NCI-H2107 (cell line): Measurements from ENCODE around the gene TNIK.
"Not testable (repeated sequence)": the region's sequence is repeated elsewhere in the genome, so short reads cannot be mapped to it uniquely, and the experiment has no call there.

Experiments used
- DNase-seq: peaks from one replicate; lab custom pipeline; 2025; lab: John Stamatoyannopoulos, UW

The TNIK gene

GRCh38 chr3:171445620-171446204 lies 14.5 kb downstream of the TNIK start:
- no peak for DNase-seq

- no peak for DNase-seq
Observed at GRCh38 chr3:171444001-171444690, 16.1 kb downstream of the TNIK start.

- no peak for DNase-seq
Observed at GRCh38 chr3:171443211-171443957, 16.8 kb downstream of the TNIK start.

- DNase-seq: no peak
Observed at GRCh38 chr3:171442184-171442583, 18.0 kb downstream of the TNIK start.

GRCh38 chr3:171441381-171441780 lies 18.8 kb downstream of the TNIK start:
- no peak for DNase-seq

- DNase-seq: no peak
Observed at GRCh38 chr3:171439996-171440395, 20.2 kb downstream of the TNIK start.

- DNase-seq: no peak
Observed at GRCh38 chr3:171437115-171437756, 23.0 kb downstream of the TNIK start.

- no peak for DNase-seq
Observed at GRCh38 chr3:171436380-171436779, 23.8 kb downstream of the TNIK start.

- no peak for DNase-seq
Observed at GRCh38 chr3:171435757-171436156, 24.4 kb downstream of the TNIK start.

GRCh38 chr3:171435143-171435542 lies 25.1 kb downstream of the TNIK start:
- DNase-seq: no peak

- no peak for DNase-seq
Observed at GRCh38 chr3:171432548-171432947, 27.7 kb downstream of the TNIK start.

GRCh38 chr3:171431550-171431949 lies 28.7 kb downstream of the TNIK start:
- no peak for DNase-seq

- no peak for DNase-seq
Observed at GRCh38 chr3:171430530-171430929, 29.7 kb downstream of the TNIK start.

GRCh38 chr3:171429635-171430034 lies 30.6 kb downstream of the TNIK start:
- DNase-seq: no peak

- DNase-seq: no peak
Observed at GRCh38 chr3:171428892-171429291, 31.3 kb downstream of the TNIK start.

- no peak for DNase-seq
Observed at GRCh38 chr3:171428321-171428787, 31.9 kb downstream of the TNIK start.

- DNase-seq: no peak
Observed at GRCh38 chr3:171427771-171428320, 32.4 kb downstream of the TNIK start.

- not testable (repeated sequence) for DNase-seq
Observed at GRCh38 chr3:171424063-171424462, 36.1 kb downstream of the TNIK start.

GRCh38 chr3:171422855-171423254 lies 37.4 kb downstream of the TNIK start:
- not testable (repeated sequence) for DNase-seq

GRCh38 chr3:171420667-171421066 lies 39.5 kb downstream of the TNIK start:
- no peak for DNase-seq

- no peak for DNase-seq
Observed at GRCh38 chr3:171419457-171419856, 40.7 kb downstream of the TNIK start.

GRCh38 chr3:171417813-171418212 lies 42.4 kb downstream of the TNIK start:
- no peak for DNase-seq
